Fibroblast of mammary gland (primary cell): Measurements from ENCODE around the gene PRKAR1B.

Experiments
- DNase-seq: peaks from one replicate; pipeline ENCODE4 v3.0.0-alpha.2; 2010; ENCODE audit warnings: low read depth
- H3K4me3 ChIP-seq: 2 replicates; pipeline ENCODE4 v1.5.1; 2011; ENCODE audit warnings: low read depth, mild to moderate bottlenecking, low read length, moderate library complexity; ENCODE audit not compliant: control insufficient read depth
- TF ChIP-seq, protein P1 (sequence below): conservative IDR thresholded peaks from 2 replicates; pipeline ENCODE4 v1.5.1; 2011; ENCODE audit warnings: low read depth, low read length, inconsistent platforms; ENCODE audit not compliant: control insufficient read depth, insufficient read depth

The PRKAR1B gene

DNA sequence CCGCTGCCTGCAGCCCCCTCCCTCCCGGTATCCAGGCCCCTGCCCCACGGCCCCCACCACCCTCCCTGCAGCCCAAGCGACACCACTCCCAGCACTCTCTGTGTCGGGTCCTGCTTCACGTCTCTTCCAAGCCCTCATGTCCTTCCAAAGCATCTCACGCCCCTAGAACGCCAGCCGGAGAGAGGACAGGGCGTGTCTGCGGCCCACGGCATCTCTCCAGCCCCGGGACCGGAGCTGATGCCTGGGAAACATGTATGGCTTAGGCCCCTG, 156.3 kb downstream of the PRKAR1B start:
- H3K4me3 ChIP-seq = no peak overlapping the region
- TF ChIP-seq, protein P1, sequence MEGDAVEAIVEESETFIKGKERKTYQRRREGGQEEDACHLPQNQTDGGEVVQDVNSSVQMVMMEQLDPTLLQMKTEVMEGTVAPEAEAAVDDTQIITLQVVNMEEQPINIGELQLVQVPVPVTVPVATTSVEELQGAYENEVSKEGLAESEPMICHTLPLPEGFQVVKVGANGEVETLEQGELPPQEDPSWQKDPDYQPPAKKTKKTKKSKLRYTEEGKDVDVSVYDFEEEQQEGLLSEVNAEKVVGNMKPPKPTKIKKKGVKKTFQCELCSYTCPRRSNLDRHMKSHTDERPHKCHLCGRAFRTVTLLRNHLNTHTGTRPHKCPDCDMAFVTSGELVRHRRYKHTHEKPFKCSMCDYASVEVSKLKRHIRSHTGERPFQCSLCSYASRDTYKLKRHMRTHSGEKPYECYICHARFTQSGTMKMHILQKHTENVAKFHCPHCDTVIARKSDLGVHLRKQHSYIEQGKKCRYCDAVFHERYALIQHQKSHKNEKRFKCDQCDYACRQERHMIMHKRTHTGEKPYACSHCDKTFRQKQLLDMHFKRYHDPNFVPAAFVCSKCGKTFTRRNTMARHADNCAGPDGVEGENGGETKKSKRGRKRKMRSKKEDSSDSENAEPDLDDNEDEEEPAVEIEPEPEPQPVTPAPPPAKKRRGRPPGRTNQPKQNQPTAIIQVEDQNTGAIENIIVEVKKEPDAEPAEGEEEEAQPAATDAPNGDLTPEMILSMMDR = no peak
- no peak for DNase-seq

DNA sequence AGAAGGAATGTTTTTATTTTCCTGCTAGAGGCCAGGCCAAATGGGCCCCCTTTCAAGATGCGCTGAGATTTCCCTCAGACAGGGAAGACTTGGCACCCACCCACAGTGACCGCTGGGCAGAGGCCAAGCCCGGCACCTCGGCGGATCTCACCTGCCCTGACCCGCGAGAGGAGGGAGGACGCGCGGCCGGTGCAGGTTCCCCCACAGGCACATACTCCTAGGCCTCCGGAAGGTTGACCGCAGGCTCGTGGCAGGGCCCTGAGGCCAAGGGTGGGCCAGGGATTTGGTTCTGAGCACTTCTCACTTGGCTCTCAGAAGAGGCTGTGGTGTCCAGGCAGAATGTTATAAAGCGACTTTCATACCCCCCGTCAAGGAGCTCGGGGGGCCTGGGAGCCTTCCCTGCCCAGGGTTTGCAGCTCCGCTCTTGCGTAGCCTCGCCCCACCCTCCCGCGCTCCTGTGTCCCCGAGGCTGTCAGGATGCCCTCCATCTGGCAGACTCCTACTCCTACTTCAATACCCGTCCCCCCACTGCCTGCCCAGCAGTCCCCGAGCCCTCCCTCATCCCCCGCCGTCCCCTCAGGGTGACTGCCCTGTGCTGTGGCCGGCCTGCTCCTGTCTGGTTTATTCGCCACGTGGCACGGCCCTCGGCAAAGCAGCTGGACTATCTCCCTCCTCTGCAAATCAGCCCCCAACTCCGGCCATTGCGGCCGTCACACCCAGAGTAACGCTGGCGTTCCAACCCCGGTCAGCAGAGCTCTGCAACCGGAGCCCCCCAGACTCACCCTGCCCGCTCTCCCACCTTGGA, 156.9 kb downstream of the PRKAR1B start:
- no peak for DNase-seq
- TF ChIP-seq, protein P1 = no peak
- no peak overlapping the region for H3K4me3 ChIP-seq

DNA sequence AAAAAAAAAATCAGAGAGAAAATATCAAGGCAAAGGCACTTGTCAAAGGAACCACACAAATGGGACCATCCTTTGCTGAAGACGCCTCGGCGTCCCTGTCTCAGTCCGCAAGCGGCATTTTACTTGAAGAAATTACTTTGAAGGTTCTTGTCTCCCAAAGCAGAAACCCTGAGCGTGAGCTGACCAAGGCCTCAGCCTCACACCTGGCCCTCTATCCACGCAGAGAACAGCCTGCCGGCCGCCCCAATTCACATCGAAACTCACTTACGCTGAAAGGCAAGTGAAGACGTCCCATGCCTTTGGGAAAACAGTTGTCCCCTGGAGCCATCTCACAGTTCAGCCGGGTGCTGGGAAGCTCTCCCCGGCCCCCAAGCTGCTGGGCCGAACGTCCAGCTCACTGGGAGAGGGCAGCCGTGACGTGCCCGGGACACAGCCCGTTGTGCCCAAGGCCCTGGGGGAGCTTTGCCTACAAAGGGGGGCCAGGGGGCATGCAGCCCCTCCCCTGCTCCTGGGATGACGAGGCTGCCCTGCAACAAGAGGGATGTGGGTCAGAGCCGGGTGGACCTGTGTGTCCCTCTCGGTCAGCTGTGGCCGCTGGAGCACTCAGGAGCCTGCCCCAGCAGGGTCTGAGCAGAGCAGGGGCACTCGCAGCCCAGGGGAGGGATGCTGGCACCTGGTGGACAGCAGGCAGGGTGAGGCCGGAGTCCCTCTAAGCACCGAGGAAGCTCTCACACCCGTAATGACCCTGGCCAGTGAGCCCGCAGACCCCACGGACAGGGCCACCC, 157.8 kb downstream of the PRKAR1B start:
- DNase-seq = no peak
- TF ChIP-seq, protein P1 = no peak
- no peak overlapping the region for H3K4me3 ChIP-seq

DNA sequence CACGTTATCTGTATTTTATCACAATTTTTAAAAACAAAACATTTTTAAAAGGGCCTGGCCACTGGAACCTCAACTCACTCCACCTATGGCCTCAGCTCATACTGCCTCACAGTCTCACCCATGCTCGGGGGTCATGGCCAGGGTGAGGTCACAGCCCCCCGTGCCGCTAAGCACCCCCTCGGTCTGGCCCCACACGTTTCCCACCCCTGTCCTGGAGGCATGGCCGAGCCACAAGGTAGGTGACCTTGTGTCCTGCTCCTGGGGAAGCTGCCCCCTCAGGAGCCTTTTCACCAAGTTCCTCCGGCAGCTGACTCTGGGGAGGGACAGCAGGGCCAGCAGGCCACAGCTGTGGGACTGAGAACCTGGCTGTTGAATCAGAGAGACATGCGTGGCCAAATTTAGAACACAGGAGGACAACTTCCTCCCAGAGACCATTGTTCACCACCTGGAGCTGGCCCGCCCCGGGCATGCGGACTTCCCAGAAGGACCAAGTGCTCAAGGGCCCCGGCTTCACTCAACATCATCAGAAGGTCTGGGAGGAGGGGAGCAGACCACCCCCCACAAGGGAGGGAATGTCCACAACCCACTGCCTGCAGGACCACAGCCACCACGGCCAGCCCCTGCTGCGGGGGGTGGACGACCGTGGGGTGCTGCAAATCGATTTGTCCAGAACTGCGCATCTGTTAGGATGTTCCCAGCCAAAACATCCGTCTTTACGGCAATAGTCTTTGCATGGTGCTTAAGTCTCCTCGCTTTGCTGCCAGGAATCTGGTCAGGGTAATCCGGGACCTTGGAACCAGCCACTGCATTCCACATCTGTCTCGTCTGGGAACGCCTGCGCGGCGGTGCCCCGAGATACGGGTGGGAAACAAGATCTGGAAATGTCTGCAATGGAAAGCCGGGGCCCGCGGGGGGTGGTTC, 158.8 kb downstream of the PRKAR1B start:
- TF ChIP-seq, protein P1 = no peak
- H3K4me3 ChIP-seq = no peak overlapping the region
- DNase-seq = peak; percentile 6

DNA sequence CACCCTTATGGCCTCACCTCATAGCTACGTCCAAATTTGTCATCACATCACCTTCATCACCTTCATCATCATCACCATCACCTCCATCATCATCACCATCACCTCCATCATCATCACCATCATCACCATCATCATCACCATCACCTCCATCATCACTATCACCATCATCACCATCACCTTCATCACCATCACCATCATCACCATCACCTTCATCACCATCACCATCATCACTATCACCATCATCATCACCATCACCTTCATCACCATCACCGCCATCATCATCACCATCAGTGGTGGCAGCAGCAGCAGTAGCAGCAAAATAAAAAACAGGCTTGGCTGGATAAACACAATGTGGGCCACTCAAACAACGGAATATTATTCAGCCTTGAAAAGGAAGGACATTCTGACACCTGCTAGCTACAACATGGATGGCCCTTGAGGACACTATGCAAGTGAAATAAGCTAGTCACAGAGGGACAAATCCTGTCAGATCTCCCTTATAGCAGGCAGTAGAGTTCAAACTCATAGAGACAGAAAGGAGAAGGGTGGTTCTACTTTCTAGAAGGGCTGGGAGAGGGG, 159.7 kb downstream of the PRKAR1B start:
- no peak for DNase-seq
- no peak overlapping the region for H3K4me3 ChIP-seq
- TF ChIP-seq, protein P1 = no peak

DNA sequence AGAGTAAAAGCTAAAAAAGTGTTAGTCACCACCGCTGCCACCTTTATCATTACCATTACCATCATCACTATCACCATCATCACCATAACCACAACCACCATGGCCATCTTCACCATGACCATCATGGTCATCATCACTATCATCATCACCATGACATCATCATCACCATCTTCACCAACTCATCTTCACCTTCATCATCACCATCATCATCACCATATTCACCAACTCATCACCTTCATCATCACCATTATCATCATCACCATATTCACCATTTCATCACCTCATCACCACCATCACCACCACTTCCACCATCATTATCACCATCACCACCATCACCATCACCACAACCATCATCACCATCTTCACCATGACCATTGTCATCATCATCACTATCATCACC, 161.0 kb downstream of the PRKAR1B start:
- no peak for DNase-seq
- H3K4me3 ChIP-seq = no peak overlapping the region

More for the DNA sequence above, 161.0 kb downstream of the PRKAR1B start:
- TF ChIP-seq, protein P1 = no peak
